GOT3 (cell line): ENCODE measurements around the gene GGT1.
"Not testable (repeated sequence)": the region's sequence is repeated elsewhere in the genome, so short reads cannot be mapped to it uniquely, and the experiment has no call there.

Source experiments
- DNase-seq: peaks from one replicate; lab custom pipeline; 2025; ENCODE audit warnings: mixed read lengths; lab: John Stamatoyannopoulos, UW

Gene GGT1

GRCh38 chr22:24602847-24603769 is at the start of gene GGT1:
Gene GGT1, plus strand, starts transcription at chr22:24603193. Its CDS starts 7,889 bp downstream, at chr22:24611082.
- DNase-seq: not testable (repeated sequence)

- DNase-seq: no peak
These were observed 49.2 kb upstream of the GGT1 start for GRCh38 chr22:24553597-24554312.

DNA sequence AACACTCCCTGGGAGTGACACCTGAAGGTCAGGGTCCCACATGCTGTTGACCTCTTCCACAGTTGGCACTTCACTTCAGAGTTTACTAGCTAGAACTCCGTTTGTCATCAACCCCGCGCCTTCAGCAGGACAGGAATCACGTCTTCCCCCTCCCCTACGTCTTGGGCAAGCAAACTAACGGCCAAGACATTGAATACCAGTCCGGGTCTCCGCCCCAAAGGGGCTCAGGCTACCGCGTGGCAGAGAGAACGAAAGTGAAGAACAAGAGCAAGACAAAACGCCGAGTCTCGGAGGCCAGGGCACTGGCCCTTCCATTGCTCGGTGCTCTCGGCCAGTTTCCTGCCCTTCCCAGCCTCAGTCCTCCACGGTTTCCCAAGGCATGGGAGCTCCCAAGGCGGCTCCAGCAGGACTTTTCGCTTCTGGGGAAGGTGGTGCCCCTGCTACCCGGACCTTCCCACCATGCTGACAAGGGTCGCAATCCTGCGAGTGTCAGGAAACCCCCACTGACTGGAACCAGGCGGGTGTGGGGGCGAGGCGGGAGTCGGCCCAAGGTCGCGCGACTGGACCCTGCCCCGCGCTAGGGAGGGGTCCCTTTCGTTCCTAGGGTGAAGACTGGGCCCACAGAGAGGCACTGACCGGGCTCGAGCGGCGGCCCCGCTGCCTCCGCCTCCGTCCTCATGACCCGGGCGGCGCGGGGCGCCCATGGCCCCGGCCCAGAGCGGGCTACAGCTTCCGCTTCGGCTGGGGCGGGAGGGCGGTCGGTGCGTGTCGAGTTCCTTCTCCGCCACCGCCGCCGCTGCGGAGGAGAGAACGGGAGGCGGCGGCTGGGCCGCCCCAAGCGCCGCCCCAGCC is 48.5 kb upstream of the GGT1 start, which contains the start of gene GUCD1:
Gene GUCD1, minus strand, starts transcription at position 826 of the 852 bp plus-strand sequence. Its CDS starts 147 bp downstream, at position 679.
- no peak for DNase-seq

DNA sequence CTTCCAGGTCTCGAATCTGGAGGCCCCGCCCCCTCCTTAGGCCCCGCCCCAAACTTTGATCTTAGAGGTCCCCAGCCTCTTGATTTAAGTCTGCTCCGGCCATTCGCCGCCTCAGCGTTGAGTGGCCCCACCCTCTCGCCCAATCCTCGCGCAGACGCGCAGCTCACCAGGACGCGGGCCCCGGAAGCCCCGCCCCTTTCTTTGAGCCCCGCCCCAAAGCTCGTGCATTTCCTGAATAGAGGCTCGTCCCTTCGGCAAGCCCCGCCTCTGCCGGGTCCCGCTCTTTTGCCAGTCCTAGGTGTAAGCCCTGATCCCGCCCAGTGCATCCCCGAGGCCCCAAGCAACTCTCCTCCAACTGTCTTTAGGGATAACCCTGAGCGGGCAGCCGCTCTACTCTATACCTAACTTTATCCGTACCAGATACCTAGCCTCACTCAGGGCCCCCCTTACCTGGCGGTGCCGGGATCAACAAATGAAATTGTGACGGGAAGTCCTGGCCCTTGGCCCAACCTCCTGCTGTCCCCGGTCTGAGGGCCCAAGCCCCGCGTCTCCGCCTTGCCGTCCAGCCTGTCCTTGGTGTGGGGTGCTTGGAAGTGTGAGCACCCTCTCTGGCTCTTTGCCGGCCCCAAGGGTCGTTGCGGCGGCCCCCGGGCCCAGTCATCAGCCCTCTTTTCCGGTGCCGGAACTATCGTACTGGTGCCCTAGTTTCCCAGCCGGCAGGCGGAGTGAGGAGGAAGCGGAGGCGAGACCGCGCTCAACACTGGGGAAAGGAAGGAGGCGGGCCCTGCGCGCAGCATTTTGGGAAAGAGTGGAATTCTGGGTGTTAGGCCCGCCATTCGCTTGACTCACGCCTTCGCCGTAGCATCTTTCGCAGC is 47.6 kb upstream of the GGT1 start, which contains the start of gene SNRPD3:
Gene SNRPD3, plus strand, starts transcription at position 835 of the 875 bp plus-strand sequence. CDS start 1,676 bp downstream, outside the sequence.
- DNase-seq: peak; percentile 96

DNA sequence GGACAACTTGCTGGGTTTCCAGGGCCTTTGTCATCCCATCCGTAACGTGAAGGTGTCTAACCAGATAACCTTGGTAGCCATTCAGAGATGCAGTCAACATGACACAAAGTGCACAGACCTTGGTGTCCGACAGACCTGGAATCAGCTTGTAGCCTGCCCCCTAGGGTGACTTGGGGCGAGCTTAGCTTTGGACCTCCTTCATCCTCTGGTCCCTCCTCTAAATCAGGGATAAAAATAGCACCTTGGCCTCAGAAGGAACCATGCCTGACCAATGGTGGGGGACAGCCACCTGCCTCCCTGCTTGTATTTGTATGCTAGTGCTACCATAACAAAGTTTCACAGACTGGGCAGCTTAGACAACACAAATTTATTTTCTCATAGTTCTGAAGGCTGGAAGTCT is 43.5 kb upstream of the GGT1 start:
- no peak for DNase-seq

DNA sequence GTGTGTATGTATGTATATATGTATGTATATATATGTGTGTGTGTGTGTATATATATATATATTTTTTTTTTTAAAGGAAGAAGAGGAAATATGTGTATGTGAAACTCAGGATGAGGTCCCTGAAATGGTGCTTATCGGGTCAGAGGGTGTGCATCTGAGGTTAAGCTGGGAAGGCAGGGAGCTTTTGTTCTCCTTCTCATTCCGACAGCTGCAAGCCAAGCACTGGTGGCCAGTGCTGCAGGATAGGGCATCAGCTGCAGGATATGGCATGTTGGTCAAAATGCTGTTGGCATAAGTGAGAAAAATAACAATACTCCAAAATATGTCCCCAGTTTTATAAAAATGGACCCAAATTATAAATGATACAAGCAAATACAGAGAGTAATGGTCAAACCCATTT is 39.7 kb upstream of the GGT1 start:
- no peak for DNase-seq

DNA sequence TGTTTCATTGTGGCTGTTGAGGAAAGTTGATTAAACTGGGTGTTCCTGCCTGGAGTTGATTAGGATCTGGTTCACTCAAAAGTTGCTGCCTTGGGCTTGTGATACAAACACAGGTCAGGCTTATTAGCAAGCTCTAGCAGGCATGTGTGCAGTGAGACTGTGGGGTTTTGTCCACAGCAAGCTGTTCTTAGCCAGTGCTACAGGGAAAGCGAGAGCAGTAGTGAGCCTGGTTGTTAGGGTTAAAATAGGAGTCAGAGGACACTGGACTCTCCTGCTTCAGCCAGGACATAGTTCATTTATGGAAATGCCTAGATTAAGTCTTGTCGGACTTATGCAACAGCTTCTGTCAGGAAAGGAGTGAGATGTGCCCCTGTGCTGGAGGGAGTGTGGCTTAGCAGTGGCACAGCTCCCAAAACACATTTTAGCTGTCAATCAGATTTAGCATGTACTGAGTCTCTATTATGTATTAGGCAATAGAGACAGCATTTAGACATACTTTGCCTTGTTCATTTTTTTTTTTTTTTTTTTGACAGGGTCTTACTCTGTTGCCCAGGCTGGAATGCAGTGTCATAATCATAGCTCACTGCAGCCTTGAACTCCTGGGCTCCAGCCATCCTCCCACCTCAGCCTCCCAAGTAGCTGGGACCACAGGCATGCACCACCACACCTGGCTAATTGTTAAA is 38.5 kb upstream of the GGT1 start:
- no peak for DNase-seq

- DNase-seq: no peak
These were observed 37.9 kb upstream of the GGT1 start for GRCh38 chr22:24565077-24565476.

GRCh38 chr22:24566899-24567511 is 36.0 kb upstream of the GGT1 start:
- no peak for DNase-seq

DNA sequence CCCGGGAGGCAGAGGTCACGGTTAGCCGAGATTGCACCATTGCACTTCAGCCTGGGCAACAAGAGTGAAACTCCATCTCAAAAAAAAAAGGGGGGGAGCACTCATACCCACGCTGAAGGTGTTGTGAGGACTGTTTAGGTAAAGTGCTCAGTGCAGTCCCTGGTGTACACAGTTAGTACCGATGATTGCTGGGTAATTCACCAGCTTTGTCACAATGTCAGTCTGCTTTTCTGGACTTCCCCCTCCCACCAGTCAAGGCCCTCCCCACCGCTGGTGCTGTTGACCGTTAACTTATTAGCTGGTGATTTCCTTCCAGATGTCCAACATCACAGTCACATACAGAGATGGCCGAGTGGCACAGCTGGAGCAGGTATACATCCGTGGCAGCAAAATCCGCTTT is 35.3 kb upstream of the GGT1 start:
- no peak for DNase-seq

GRCh38 chr22:24571266-24571665 is 31.7 kb upstream of the GGT1 start:
- DNase-seq: no peak

DNA sequence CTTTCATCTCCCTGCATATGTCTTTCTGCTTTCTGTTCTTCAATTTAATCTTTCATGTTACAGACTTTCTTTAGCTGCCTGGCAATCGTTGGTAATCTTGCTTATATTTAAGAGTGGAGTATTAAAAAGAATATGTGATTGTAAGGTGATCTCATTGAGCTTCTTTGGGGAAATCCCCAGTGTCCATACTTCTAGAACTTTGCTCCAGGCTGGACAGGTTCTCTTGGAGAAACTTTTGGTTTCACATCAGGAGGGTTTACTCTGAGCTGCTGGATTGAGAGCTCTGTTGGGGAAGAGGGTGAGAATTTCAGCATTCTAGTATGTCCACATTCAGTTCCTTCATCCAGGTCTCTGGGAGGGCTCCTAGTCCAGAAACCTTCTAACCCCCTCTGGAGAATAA is 26.2 kb upstream of the GGT1 start:
- DNase-seq: no peak

GRCh38 chr22:24578355-24579257 is 24.4 kb upstream of the GGT1 start:
- DNase-seq: no peak

- DNase-seq: no peak
These were observed 23.8 kb upstream of the GGT1 start for GRCh38 chr22:24579258-24579601.

DNA sequence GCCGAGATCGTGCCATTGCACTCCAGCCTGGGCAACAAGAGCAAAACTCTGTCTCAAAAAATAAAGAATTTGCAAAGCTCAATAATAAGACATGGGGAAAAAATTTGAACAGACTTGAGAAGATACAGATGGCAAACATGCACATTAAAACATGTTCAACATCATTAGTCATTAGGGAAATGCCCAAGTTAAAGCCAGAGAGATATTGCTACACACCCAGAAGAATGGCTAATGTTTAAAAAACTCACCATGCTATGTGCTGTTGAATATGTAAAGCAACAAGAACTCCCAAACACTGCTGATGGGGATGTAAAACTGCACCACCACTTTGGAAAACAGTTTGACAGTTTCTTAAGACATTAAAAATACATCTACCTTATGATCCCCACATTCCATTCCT is 22.7 kb upstream of the GGT1 start:
- no peak for DNase-seq

GRCh38 chr22:24582056-24582814 is 20.8 kb upstream of the GGT1 start:
- no peak for DNase-seq

DNA sequence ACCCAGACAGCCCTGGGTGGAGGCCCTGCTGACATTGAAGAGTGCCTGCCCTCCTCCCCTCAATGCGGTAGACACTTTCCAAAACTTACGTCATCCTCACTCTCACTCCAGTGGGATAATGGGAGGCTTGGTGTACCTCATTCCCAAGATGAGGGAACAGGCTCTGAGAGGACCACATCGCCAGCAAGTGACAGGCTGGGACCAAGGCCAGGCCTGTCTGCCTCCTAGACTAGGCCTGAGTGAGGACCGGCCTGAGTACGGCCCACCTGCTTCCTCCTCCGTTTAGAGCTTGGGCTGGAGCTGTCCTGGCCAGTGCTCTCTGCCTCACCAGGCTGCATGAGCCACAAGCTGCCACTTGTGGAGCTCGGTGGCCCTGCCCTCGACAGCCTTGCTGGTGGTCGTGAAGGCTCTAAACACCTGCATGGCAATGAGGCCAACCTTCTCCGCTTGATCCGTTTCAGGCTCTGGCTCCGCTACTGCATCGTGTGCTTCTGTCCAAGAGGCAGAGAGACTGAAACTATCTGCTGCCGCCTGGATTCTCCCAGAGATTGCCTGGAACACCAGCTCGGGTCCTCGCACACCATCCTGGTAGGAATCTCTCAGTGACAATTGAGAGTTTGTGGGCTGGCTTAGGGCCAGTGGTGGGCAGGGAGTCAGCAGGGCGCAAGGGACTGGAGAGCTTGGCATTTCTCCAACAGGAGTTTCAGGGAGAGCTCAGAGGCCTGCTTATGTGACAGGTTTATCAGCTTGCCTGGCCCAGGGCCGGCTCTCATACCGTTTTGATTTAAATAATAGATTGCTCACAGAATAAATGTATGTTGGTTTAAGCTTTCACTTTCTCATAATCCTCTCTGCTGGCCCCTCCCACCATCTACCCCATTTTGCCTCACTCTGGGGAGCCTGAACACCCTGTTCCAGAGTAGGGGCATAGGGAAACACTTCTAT is 19.5 kb upstream of the GGT1 start:
- DNase-seq: no peak
